NCI-H524 (cell line): ENCODE measurements around the gene NKPD1.

Source experiments
- DNase-seq, 2 experiments: peaks; one replicate each; lab custom pipeline; 2025; lab: John Stamatoyannopoulos, UW

The NKPD1 gene

DNA sequence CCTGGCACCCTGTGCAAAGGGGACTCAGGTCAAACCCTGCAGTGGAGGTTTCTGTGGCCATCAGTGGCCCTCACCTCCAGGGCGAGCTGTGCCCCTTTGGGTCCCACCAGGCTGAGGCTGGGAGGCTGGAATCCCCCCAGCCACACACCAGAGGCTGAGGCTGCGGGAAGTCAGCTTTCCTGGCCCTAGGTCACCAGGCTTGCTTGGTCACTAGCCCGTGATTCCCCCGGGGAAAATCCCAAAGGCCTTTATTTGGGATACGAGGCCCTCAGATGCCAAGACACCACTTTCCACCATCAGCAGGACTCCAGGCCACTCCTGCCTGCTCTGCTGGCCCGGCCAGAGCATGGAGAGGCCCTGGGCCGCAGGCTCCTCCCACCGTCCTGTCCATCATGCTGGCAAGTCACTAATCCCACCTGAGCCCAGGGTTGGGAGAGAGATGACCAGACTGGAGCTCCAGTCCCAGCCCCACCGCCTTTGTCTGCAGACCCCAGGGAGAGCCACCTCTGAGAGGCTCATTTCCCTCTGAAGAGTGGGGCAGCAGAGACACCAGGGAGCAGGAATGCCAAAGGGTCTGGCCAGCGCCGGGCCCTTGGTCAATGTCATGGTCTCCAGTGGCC, 4.7 kb downstream of the NKPD1 start:
- peak in 1 of 2 experiments; percentile 21 for DNase-seq

DNA sequence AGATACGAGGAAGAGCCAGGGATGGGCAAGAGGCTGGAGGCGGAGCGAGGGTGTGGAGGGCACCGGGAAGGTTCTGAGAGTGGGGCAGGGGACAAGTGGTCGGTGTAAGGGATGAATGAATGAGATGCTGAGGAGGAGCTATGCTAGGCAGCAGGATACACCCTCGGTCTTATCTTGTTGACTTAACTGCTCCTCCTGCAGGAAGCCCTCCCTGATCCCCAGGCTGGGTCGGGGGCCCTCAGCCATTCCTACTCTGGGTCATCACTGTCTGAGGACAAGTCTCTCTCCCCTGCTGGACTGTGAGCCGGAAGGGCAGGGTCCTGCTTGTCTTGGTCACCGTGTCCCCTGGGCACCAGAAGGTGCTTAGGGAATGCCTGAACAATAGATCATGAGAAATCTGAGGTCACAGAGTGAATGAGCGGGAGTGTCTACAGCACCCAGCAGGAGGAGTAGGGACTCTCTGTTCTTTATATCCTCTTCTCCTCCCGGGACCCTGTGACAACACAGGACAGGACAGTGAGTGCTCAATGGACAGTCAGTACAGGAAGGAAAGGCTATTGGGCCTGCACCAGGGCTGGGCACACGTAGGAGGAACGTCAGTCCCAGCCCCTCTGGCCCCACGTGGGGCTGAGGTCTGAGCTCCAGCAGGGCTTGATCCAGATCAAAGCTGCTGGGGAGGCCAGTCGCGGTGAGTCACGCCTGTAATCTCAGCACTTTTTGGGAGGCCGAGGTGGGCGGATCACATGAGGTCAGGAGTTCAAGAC, 6.5 kb downstream of the NKPD1 start:
- DNase-seq, result no peak

- no peak for DNase-seq
These were observed 7.3 kb downstream of the NKPD1 start for GRCh38 chr19:45153339-45154063.

- peak in 1 of 2 experiments; percentile 51 for DNase-seq
These were observed 8.1 kb downstream of the NKPD1 start for GRCh38 chr19:45152504-45153338.

DNA sequence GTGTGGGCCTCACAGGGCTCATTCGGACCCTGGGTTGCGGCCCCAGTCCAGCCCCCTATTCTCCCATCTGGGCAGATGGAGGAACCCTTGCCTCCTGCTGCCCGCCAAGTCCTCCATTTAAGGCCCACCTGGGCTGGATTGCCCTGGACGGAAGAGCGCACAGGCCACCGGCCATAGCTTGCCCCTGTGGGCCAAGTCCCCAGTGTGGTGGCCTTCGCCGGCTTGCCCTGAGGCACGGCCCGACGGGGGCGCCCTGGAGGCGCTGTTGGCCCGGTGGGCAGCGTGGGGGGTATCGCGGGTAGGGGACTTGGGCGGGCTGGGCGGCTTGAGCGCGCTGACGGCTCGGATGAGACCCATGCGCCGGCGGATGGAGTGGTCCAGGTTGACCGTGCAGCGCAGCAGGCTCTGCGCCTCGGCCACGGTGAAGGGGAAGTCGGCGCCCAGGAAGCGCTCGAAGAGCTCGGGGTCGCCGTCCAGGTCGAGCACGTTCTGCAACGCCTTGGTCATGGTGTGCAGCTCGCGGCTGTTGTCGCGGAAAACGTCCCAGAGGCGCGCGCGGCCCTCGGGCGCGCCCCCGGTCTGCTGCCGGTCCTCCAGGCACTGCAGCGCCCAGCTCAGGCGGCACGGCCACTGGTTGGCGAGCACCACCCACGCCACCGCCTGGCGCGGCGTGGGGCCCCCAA, 8.8 kb downstream of the NKPD1 start:
- DNase-seq, result no peak

- no peak for DNase-seq
These were observed 9.5 kb downstream of the NKPD1 start for GRCh38 chr19:45151320-45151719.

GRCh38 chr19:45150751-45151281, 10.0 kb downstream of the NKPD1 start:
- DNase-seq, result no peak

- no peak for DNase-seq
These were observed 10.6 kb downstream of the NKPD1 start for GRCh38 chr19:45150180-45150579.

GRCh38 chr19:45149129-45149528, 11.7 kb downstream of the NKPD1 start:
- DNase-seq, result no peak

DNA sequence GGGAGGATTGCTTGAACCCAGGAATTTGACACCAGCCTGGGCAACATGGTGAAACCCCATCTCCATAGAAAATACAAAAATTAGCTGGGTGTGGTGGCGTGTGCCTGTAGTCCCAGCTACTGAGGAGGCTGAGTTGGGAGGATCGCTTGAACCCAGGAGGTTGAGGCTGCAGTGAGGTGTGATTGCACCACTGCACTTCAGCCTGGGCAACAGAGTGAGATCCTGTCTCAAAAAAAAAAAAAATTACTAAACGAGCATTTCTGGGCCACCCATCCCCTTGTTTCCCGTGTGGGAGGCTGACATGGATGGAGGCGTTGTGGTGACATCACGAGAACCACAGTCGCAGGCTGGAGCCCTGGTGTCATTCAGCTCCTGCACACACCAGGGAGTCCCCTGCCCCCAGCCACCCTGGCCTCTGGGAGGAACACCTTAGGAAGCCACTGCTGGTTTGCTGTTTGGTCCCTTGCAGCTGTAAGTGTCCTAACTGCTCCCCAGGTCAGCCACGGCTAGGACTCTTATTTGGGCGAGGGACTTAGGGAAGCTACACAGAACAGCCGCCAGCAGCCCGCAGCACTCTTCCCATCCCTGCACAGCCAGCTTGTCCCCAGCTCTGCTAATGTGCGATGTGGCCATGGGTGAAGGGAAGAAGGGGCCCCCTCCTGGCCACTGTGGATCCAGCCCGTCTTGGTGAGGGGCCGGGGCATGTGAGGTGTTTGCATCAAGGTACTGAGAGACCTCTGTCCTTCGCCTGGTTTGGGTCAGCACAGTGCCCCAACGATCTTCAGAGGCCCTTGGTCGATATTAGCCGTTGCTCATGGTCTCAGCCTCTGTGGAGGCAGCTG, 12.7 kb downstream of the NKPD1 start:
- peak in 1 of 2 experiments; percentile 10 for DNase-seq

GRCh38 chr19:45146741-45147205, 14.0 kb downstream of the NKPD1 start:
- no peak for DNase-seq

- DNase-seq, result no peak
These were observed 14.5 kb downstream of the NKPD1 start for GRCh38 chr19:45146251-45146650.

GRCh38 chr19:45145270-45146189, 15.3 kb downstream of the NKPD1 start:
- DNase-seq, result no peak

- no peak for DNase-seq
These were observed 16.1 kb downstream of the NKPD1 start for GRCh38 chr19:45144431-45145269.

- no peak for DNase-seq
These were observed 18.1 kb downstream of the NKPD1 start for GRCh38 chr19:45142726-45143110.

GRCh38 chr19:45142016-45142725, 18.6 kb downstream of the NKPD1 start:
- DNase-seq, result no peak

DNA sequence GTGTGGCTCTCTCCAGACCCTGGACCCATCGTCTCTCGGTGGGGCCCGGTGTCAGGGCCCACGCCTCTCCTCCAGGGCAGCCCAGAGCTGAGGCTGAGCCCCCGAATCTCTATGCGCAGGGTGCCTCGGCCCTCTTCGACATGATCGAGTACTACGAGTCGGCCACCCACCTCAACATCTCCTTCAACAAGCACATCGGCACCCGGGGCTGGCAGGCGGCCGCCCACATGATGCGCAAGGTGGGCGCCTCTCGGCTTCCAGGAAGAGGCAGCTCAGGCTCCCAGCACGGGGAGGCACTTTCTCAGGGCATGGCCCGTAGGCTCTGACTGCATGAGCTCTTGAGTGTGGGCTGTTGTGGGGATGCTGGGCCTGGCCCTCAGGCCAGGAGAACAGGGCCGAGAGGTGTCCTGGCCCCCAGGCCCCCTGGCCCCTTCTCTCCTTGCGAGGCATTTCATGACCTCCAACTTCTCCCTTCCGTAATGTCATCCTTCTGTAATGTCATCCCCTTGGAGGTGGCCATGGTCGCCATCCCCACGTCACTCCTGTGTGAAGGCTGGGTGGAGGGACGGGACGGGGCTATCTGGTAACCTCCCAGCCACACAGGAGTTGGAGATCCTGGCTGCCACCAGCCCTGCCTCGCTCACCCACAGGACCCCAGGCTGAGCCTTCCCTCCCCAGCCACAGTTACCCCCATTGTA, 19.4 kb downstream of the NKPD1 start:
- no peak for DNase-seq
